Hematopoietic multipotent progenitor cell treated with erythropoietin and hydrocortisone succinate and interleukin-3 and kit ligand, for 8 days (in vitro differentiated cells): ENCODE results near the gene CFAP20DC.
"Not testable (repeated sequence)": the region's sequence is repeated elsewhere in the genome, so short reads cannot be mapped to it uniquely, and the experiment has no call there.

Source experiments
- DNase-seq: peaks from one replicate; pipeline ENCODE4 v3.0.0-alpha.2; 2015

The CFAP20DC gene

DNA sequence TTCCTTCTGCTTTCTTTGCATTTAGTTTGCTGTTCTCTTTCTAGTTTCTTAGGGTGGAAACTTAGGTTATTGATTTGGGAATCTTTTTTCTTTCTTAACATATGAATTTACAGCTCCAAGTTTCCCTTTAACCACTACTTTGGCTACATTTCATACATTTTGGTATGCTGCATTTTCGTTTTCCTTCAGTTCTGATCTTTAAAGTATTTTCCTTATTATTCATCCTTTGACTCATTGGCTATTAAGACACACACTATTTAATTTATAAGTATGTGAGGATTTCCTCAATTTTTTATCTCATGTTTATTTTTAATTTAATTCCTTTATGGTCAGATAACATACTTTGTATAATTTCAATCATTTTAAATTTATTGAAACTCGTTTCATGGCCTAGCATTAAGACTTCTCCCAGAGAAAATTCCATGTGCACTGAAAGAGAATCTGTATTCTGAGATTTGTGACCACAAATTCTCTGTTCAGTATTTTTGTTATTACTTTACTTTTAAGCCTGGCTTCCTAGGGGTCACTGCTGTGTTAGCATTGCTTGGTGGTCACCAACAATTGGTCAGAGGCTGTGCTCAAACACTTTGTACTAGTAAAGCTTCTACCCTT lies 87.7 kb downstream of the CFAP20DC start:
- no peak for DNase-seq

DNA sequence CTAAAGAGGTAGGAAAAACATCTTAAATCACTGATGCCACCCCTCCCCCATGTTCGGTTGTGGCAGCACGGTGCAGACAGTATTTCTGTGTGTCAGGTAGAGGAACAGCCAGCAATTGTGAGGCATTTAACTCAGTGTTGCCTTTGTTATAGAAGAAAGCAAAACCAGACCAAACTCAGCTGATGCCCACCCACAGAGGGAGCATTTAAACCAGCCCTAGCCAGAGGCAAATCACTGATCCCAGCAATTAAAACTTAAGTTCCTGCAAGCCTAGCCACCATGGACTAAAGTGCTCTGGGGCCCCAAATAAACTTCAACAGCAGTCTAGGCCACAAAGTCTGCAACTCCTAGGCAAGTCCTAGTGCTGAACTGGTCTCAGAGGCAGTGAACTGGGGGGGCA lies 94.5 kb downstream of the CFAP20DC start:
- no peak for DNase-seq

DNA sequence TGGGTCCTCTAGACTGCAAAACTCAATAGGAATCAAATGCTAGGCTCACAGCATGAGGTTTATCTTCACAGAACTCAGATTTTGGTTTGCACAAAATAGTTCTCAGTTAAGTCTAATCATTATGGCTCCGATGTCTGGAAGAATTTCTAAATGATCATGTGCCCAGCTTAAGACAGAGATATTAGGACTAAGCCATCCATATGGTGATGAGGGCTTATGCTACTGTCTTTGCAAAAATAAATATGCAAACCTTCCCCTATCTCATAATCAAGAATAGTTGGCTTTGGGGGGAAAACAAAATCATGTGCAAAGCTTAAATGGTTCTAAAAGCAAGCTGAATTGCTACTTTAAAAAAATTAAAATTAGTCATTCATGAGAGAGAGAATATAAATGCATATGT lies 96.5 kb downstream of the CFAP20DC start:
- no peak for DNase-seq

- no peak for DNase-seq
Observed at GRCh38 chr3:58952128-58952917, 97.5 kb downstream of the CFAP20DC start.

DNA sequence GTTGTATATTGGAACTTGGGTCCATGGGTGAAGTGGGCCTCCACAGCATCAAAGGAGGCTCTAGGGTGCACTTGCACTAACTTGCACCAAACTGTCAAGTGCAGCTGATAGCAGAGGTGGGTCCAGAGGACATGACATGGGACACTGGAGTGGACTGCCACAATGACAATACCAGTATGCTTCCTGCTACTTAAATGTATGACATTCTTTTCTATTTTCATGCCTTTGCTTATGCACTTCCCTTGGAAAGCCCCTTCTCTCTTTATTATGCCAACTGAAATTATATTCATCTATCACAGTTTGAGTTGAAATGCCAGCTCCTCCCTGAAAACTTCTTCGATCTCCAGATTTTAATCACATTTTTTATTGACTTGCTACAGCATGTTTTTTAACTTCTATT lies 101.8 kb downstream of the CFAP20DC start:
- no peak for DNase-seq

- DNase-seq = no peak
Observed at GRCh38 chr3:58946875-58947274, 103.0 kb downstream of the CFAP20DC start.

- DNase-seq = no peak
Observed at GRCh38 chr3:58938057-58938456, 111.8 kb downstream of the CFAP20DC start.

DNA sequence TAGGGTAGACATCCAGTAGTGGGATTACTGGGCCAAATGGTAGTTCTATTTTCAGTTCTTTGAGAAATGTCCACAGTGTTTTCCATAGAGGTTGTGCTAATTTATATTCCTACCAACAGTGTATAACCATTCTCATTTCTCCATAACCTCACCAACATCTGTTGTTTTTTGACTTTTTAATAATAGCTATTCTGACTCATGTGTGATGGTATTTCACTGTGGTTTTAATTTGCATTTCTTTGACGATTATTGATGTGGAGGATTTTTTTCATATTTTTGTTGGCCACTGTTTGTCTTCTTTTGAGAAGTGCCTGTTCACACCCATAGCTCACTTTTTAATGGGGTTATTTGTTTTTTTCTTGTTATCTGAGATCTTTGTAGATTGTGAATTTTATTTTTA lies 125.2 kb downstream of the CFAP20DC start:
- no peak for DNase-seq

DNA sequence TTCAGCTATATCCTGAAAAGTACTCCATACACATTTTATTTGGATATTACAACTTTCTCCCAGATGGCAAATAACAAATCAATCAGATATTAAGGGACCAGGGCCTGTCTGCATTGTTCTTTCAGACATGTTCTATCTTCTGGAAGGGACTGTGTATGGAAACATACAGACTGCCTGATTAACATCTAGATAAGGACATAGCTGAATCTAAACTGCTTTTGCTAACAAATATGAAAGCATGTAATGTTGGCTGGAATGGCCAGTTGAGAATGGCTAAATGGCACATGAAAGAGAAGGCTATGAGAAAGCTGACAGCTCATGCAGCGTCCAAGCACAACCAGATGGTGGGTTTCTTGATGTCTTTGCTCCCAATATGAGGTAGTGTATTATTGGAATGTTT lies 149.4 kb downstream of the CFAP20DC start:
- no peak for DNase-seq

DNA sequence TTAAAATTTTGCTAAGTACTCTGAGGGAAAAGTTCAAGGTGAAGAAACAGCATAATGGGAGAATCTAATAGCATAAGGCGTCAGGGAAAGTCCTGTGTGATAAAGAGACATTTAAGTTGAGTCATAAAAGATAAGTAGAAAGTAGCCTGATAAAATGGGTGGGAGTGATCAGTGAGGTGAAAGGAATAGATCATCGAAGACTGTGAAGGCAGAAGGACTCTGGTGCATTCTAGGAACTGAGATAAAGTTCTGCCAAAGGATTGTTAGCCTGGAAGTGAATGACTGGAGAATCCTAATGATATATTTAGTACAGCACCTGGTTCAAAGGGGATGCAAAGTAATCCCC lies 149.9 kb downstream of the CFAP20DC start:
- DNase-seq = no peak

DNA sequence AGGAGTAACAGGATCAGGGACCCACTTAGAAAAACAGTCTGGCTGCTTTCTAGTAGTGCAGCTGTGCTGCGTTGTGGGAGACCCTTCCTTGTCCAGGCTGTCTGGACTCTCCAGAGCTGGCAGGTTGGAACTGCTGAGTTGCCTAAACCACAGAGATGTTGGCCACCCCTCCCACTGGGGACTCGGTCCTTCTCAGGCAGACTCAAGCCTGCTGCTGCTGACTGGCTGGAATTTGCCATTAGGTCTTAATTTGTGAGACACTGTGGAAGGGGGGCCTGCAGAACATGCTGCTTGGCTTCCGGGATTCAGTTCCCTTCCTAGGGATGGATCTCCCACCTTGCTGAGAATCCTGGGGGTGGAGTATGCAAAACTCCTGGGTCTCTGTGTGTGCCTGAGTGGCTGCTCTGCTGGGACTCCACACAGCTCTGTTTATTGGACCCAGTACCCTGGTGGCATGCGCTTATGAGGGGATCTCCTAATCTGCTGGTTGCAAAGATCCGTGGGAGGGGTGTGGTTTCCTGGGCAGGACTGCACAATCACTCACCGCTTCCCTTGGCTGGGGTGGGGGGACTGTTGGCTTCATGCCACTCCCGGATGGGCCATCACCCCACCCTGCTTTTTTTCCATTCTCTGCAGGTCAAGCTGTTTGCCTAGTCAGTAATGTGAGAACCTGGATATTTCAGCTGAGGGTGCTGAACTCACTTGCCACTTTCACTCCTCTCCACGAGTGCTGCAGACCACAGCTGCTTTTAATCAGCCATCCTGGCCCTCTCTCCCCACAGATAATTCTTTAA lies 150.5 kb downstream of the CFAP20DC start:
- peak; percentile 97 for DNase-seq

GRCh38 chr3:58898513-58898912 lies 151.3 kb downstream of the CFAP20DC start:
- DNase-seq = no peak

DNA sequence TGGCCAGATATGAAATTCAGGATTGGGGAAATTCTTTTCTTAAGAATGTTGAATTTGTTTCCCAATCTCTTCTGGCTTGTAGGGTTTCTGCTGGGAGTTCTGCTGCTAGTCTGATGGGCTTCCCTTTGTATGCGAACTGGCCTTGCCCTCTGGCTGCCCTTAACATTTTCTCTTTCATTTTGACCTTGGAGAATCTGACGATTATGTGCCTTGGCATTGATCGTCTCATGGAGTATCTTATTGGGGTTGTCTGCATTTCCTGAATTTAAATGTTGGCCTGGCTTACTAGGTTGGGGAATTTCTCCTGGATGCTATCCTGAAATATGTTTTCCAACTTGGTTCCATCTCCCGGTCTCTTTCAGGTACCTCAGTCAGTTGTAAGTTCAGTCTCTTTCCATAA lies 152.2 kb downstream of the CFAP20DC start:
- DNase-seq = no peak

GRCh38 chr3:58895678-58896077 lies 154.1 kb downstream of the CFAP20DC start:
- not testable (repeated sequence) for DNase-seq

DNA sequence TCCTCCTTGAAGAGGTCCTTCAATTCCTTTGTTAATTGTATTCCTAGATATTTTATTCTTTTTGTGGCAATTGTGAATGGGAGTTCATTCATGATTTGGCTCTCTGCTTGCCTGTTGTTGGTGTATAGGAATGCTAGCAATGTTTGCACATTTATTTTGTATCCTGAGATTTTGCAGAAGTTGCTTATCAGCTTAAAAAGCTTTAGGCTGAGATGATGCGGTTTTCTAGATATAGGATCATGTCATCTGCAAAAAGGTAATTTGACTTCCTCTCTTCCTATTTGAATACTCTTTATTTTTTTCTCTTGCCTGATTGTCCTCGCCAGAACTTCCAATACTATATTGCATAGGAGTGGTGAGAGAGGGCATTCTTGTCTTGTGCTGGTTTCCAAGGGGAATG lies 157.3 kb downstream of the CFAP20DC start:
- not testable (repeated sequence) for DNase-seq

GRCh38 chr3:58888087-58888486 lies 161.7 kb downstream of the CFAP20DC start:
- no peak for DNase-seq

- peak; percentile 33 for DNase-seq
Observed at GRCh38 chr3:58884453-58884852, 165.4 kb downstream of the CFAP20DC start.

GRCh38 chr3:58880182-58880581 lies 169.6 kb downstream of the CFAP20DC start:
- no peak for DNase-seq

GRCh38 chr3:58874795-58875194 lies 175.0 kb downstream of the CFAP20DC start:
- no peak for DNase-seq

GRCh38 chr3:58874248-58874741 lies 175.5 kb downstream of the CFAP20DC start:
- no peak for DNase-seq

GRCh38 chr3:58868097-58868779 lies 181.6 kb downstream of the CFAP20DC start:
- DNase-seq = no peak

- no peak for DNase-seq
Observed at GRCh38 chr3:58867621-58868020, 182.2 kb downstream of the CFAP20DC start.

GRCh38 chr3:58866079-58866478 lies 183.7 kb downstream of the CFAP20DC start:
- no peak for DNase-seq
